T47D (cell line): ENCODE data around the gene ARL16.
A peak's percentile ranks its signal among the peaks of the same experiment; 100 is the strongest.

Source experiments
- DNase-seq, 2 experiments: peaks; one replicate each; pipeline versions ENCODE4 v3.0.0 to v3.0.0-alpha.2; 2011 to 2012; ENCODE audit warnings: low read depth in 1 of 2, low spot score in 1 of 2
- JUND ChIP-seq: IDR thresholded peaks from 2 replicates; pipeline ENCODE4 v1.6.1; 2012; ENCODE audit warnings: low read depth
- in situ Hi-C: cut with HindIII; loops from 2 replicates; pipeline ENCODE4 v1.10.0; 2016; ENCODE audit warnings: low sequenced_read_pairs, low pct_unique_long_range_greater_than_20kb

Gene ARL16

DNA sequence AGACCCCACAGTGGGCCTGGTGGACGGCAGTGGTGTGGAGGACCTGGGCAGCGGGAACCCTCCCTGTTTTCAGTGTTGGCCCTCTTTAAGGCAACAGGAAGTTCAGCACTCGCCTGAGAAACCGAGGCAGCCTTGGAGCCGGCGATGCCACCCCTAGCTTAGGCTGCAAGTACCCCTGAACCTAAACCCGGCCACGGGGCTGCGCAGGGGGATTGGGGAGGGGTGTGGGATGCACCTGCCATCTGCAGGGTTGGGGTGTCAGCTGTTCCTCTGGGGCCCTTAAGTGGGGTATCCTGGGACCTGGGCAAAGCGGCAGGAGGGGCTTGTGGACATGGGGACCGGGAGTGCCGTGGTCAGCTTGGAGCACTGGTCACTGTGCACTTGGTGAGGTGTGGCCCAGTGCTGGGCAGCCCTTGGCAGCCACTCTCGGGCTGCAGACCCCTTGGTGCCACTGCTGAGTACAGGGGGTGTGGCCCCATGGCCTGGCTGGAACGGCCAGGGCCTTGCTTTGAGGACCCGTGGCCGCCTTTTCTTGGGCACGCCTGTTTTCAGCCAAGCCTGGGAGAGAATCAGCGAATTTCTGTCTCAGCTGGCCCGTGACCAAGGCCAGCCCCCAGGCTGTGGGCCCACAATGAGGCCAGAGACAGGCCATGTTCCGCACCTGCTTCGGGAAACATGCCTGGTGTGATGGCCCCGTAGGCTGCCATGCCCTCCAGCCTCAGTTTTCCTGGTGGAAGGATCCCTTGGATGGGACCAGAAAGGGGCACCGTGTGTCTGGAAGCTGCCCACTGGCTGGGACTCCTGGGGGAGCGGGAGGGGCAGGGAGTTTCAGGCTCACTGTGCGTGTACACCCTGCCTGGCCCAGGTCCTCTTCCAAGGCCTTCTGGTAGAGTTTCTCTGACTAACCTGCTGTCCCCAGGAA, 24.4 kb upstream of the ARL16 start:
- in situ Hi-C loops = no loop called here
- no peak for DNase-seq
- no peak for TF ChIP-seq JUND

- TF ChIP-seq JUND = no peak
- in situ Hi-C loops = no loop called here
- DNase-seq = no peak
Measured at GRCh38 chr17:81706757-81707624, 23.4 kb upstream of the ARL16 start.

- no peak for TF ChIP-seq JUND
- DNase-seq = no peak
- in situ Hi-C loops = no loop called here
Measured at GRCh38 chr17:81706232-81706611, 22.6 kb upstream of the ARL16 start.

DNA sequence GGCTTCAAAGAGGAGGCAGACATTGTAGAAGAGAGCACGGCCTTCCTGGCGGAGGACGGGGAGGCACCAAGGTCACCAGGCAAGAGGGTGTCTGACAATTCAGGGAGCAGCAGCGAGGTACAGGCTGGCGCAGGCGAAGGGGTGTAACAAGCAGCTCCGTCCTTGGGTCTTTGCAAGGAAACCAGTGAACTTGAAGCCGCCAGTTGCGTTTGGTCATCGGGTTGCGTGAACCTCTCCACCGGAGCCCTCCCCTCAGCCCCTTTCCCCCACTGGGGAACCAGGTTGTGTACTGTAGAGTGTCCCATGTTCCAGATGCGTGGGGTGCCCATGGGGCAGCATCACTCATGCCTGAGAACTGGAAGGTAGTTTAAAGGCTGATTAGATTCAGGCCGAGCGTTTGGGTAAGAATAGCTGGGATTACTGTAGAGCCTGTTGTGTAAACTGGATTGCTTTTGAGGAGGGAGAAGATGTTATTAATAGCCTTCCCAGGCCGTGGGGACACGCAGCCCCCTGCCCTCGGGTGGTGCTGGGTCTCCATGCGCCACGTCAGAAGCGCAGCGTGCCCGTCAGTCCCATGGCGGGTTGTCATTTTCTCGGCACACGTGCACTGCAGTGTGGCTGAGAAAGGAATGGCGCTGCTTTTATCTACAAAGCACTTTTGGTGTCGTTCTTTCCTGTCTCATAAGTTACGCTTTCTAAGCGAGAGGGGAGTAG, 22.1 kb upstream of the ARL16 start:
- TF ChIP-seq JUND = no peak
- no peak for DNase-seq
- in situ Hi-C loops = no loop called here

- in situ Hi-C loops = no loop called here
- DNase-seq = no peak
- TF ChIP-seq JUND = no peak
Measured at GRCh38 chr17:81703747-81704654, 20.4 kb upstream of the ARL16 start.

DNA sequence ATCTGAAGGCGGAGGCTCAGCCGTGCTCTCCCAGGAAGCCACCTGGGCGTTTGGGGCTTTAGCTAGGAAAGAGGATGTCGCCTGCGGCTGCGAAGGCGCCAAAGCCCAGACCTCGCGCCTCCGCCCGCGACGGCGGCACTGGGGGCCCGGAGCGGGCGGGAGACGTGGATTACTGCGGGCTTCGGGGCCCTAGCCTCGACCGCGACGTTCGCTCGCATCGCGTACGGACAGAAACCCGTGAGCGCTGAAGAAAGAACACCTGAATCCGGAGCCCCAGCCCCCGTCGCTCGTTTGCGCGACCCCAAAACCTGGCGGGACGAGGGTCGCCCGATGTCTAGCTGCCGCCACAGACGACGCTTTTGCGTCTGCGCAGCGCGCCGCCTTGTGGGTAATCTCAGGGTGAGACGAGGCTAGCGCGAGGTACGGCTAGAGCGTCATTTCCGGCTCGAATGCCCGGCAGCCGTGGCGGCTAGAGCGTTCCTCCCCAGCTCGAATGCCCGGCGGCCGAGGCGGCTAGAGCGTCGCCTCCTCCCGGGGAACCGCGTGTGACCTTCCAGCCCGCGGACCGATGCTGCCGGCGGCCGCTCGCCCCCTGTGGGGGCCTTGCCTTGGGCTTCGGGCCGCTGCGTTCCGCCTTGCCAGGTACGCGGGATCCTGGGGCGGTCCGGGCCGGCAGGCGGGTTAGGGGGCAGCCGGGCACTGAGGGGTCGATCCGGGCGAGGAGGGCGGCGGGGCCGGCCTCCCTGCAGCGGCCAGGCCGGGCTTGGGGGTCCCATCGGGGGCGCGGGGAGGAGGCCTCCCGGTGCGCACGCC, 19.5 kb upstream of the ARL16 start, which contains the start of gene MRPL12:
TSS of gene MRPL12 (plus strand) at position 434 of the 813 bp plus-strand sequence. CDS start at position 569, 135 bp downstream.
- DNase-seq = peak; percentile 95 to 99
- in situ Hi-C loops = no loop called here
- no peak for TF ChIP-seq JUND

- in situ Hi-C loops = no loop called here
- DNase-seq = no peak
- no peak for TF ChIP-seq JUND
Measured at GRCh38 chr17:81701288-81702071, 17.9 kb upstream of the ARL16 start.

GRCh38 chr17:81700353-81701287, 17.0 kb upstream of the ARL16 start:
- no peak for TF ChIP-seq JUND
- DNase-seq = no peak
- in situ Hi-C loops = no loop called here

GRCh38 chr17:81697261-81698044, 13.9 kb upstream of the ARL16 start:
- no peak for TF ChIP-seq JUND
- no peak for DNase-seq
- in situ Hi-C loops = no loop called here
